Activated gamma-delta T cell treated with Interleukin-2 at 50 U/mL for 16 hours (primary cell): Measurements from ENCODE around the gene PBX3.

Source experiments
- DNase-seq: peaks from one replicate; pipeline ENCODE4 v3.0.0-alpha.2; 2020

The PBX3 gene

DNA sequence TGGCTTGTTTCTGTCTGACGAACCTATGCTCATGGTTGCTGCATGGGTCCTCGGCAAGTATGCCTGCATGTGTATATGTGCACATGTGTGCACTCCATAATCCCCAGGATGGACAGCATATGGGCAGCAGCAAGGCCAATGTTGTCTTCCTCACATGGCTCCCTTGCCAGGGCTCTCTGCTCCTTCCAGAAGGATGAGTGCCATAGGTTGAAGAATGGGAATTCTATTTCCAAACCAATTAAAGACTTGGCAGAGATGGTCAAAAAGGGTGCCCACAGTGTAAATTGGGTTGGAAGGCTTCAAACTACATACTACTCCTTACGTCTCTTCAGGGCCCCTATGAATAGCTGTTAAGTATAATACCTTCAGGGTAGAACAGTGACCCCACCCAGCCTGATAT, 212.1 kb downstream of the PBX3 start:
- no peak for DNase-seq

DNA sequence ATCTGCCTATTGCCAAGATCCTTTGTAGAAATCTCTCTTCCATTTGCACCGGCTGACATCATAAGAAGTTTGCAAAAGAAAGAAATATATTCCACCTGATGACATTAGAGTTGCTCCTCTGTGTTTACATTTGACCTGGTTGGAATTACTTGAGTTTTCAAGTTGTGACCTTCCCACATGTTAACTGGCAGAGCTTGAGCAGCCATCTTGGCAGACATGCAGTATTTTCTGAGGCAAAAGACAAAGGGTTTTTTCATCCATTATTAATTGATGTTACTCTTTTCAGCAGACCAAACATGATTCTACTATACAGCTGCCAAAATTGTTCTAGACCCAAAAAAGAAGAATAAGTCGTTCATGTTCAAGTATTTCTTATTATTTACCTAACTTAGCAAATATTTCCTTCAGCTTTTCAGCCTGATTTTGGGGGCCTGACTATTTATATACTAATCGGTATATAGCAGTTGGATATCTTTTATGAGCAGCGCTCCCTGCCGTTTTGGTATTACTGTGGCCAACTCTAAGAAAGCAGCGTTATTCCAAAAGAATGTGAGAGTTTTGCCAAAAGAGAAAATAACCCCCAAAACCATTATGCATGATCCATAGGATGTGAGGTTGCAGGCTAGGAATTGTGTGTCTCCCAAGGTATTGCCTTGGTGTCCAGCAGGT, 212.9 kb downstream of the PBX3 start:
- DNase-seq: no peak

DNA sequence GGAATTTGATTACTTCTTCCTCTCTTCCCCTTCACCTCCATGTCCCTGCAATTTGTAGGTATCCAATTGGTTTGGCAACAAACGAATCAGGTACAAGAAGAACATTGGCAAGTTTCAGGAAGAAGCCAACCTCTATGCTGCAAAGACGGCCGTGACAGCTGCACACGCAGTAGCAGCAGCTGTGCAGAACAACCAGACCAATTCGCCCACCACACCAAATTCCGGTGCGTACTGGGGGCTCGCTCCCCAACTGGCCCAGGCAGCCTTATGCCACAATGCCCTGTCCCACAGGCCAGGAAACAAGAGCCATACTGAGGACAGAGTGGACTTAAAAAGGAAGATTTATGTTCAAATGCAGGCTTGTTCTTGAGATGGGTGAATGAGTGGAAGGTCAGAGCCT, 213.5 kb downstream of the PBX3 start:
- no peak for DNase-seq

DNA sequence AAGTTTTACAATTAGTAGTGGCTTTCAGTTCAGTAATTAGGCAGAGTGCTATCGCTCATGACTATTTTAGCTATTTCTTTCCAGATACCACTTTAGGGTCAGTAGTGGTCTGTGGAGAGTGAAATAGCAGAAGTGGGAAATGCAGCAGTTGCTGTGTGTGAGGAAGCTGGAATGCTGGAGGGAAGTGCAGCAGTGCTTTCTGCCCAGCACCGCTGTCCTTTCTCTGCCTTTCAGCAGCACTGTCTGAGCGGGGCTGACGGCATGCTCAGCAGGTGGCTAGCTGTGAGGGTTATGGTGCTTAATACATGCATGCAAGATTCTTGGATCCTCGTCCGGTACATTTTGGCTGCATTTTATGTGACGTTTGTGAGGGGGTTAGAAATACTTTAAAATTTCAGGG, 213.9 kb downstream of the PBX3 start:
- DNase-seq: no peak

DNA sequence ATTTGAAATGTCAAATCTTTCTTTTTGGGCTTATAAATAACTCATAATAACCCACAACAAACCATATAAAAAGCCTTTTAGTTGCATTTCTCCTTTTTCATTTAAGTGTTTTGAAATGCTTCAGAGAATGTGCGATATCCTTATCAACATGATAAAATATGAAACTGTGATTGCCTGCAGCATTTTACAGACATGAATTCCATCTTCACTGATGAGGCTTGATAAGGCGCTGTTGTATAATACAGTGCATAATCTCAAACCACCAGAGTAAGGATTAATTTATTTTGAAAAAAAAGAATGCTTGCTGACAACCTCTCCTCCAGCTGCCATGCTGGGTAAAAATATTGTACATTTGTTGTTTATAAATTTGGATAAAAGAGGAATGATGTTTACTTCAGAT, 216.8 kb downstream of the PBX3 start:
- no peak for DNase-seq

DNA sequence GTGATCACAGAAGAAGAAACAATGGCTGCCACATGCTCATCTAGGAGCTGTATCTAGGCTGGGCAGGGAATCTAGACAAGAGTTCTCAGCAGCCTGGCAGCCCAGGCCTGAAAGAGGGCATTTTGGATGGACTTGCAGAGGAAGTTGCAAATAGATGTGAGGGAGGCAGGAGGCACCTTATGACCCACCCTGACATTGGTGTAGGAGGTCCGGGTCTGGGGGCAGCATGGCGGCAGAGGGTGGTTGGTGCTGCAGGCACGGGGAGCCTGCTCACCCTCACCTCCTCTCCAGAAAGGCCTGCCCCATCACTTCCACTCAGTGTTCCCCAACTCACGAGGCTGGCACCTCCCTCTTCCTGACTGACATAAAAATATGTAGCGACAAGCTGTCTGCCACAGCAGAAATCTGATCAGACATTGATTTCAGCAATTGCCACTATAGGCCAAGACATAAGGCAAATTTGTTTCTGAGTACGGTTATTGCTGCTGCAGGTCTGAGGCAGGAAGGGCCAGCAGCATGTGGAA, 217.6 kb downstream of the PBX3 start:
- DNase-seq: no peak

DNA sequence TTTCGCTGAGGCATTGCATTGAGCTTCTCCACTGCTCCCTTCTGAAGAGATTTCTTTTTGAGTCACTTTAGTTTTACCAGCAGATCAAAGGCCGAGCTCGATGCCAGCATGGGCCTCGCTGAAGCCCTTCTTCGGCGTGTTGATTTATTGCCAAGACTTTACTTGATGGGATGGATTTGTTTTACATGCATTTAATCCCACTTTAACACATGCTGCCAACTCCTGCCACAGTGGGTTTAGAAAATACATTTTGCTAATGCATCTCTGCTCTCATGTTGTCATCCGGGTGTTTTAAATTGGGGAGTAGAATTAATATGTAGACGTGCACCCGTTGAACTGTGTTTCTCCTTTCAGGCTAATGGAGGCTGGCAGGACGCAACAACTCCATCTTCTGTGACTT, 218.3 kb downstream of the PBX3 start:
- no peak for DNase-seq

DNA sequence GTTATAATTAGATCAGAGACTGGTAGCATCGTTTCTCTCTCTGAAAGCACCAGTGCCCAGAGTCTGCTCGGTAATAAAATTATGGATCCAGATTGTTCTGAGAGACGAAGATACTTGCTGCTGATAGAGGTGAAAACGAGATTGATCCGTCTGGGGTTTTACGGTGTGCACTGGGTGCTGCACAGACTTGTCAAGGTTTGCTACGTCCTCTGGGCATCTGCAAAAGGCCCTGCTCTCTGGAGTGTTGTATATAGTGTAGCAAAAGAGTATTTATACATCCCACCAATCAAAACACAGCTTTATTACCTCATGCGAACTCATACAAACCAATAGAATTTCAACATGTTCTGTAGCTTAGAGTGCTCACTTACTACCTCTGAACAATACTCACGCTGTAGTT, 219.3 kb downstream of the PBX3 start:
- DNase-seq: no peak

DNA sequence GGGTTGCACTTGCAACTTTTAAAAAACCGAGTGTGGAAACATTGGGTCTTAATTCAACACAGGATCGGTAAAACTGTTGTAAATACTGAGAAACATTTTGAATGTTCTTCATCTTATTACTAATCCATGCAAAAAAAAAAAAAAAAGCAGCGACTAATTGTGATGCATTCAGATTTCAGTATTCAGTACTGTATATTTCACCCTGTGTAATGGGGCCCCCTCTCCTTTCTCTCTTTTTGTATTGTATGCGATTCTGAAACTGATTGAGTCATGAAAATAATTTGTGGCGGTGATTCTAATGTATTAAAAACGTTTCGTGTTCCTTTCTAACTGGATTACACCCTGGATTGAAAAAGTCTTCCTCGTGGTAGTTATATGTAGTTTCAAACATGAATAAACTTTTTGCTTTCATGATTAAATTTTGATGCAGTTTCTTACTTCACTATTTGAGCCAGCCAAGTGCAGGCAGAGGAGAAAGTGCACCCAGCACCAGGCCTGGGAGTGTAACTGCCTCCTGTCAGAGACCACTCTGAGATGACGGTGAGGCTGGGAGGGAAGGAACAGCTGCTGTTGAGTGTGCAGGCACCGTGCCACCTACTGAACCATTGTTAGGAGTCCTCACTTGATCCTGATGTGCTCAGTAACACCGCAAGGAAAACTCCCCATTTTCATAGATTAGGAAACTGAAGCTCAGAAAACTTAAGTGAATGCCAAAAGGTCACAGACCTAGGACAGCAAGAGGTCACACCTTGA, 220.0 kb downstream of the PBX3 start:
- no peak for DNase-seq

DNA sequence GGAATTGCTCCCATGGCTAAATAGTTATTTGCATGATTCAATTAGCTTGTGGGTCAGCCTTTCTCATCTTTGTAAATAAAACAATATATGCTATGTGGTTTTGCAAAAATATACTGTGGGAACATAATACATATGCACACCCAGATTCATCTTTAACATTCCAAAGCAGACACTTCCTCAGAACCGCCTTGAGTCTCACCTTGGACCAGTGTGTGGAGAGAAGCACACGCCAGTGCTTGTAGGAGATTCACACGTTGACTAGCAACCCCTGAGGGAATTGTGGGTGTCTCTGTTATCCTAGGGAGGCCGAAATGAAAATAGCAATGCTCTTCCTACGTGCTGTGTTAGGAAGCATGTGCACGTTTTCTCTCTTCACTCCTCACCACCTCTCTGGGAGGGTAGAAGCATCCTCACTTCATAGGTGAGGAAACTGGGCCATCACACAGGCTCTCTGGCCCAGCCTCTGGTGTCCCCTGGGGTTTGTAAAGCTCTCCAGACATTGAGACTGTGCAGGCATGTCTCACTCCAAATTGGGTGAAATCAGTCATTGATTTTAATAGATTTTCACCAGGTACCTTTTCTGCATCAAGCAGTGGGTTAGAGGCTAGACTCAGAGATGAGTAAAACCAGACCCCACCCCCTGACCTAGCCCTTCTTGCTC, 221.7 kb downstream of the PBX3 start:
- DNase-seq: no peak

DNA sequence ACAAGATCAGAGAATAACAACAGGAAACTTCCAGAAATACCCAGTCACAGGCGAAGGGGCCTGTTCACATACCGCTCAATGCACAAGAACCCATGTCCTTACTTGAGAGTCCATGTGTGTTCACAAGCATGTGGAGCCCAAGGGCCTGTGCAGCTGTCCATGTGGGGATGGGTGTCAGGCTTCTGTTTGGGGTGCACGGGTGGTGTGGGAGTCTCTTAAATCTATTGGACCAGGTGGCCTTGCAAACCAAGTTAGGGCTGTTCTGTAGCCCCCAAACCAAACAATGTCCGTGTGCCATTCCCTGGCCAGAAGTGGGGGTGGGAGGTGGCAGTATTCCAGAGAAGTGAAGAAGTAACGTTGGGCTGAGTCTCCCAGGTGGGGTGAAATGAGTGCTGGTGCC, 222.3 kb downstream of the PBX3 start:
- DNase-seq: no peak

DNA sequence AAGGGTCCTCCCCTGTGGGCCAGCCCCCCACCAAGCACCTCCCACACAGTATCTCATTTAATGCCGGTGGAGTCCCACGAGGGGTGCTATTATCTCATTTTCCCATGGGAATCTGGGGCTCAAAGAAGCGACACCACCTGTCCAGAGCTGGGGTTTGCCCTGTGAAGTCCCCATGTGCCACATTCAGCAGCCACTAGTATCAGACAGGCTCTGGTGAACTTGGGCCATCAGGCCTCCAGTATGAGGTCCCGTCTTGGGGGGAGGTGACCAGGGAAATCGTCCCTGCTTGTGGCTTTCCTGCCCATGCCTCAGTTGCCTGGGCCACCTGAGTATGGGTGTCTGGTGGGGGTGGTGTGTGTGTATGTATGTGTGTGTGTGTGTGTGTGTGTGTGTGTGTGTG, 222.7 kb downstream of the PBX3 start:
- DNase-seq: no peak

DNA sequence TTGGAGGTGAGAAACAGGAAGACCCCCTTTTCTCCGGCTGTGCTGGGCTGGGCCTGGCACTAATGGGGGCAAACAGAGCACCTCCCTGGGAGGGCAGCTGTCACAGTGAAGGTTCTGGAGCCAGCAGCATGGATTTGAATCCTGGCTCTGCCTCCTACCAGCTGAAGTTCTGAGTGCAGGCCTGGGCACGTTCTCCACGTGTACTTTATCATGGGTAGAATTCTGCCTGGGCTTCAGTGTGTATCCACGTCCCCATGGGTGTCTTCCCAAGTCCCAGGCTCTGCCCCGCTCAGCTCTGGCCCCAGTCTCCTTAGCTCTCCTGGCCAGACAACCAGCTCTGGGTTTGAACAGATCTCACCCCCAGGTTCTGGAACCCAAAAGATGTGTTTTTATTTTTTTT, 223.2 kb downstream of the PBX3 start:
- DNase-seq: no peak

DNA sequence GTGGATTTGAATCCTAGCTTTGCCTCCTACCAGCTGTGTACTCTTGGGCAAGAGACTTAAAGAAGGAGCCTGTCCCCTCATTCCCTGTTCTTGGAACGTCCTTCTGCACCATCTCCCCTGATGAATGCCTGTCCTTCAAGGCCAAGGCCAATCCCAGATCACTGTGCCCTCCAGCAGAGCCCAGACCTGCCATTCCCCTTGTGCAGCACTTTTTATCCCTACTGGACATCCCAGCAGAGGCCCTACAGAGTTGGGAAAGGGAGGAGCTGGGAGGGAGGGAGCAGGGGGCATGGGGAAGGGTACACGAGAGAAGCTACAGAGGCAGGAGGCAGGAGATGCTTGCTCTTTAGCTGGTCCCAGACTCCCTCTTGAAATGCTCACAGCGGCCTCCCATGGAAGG, 223.9 kb downstream of the PBX3 start:
- DNase-seq: no peak

DNA sequence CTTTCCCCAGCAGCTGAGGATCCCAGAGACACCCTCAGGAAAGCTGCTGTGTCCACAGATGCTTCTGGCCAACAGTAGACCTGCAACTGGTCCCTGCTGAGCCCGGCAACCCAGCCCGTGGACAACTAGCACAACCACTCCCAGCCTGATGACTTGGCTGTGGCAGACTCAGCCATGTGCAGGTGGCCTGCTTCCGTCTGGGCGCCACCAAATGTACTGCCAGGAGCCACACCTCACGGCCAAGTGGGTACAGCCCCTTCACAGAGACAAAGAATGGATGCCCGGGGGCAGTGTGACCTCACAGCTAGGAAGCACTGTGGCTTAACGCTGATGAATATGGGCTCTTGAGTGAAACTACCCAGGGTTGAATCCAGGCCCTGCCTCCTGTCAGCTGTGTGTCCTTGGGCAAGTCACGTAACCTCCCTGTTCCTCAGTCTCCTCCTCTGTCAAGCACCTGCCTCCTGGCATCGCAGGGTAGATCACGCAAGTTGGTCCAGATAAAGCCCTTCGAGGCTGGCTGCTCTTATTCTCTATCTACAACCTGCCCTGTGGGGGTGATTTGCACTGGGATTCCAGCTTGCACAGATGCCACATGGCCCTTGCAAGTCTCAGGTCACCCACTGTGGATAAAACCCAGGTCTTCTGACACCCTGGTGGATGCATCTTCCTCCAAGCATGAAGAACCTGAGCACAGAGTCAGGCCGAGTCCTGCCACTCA, 225.0 kb downstream of the PBX3 start:
- no peak for DNase-seq

DNA sequence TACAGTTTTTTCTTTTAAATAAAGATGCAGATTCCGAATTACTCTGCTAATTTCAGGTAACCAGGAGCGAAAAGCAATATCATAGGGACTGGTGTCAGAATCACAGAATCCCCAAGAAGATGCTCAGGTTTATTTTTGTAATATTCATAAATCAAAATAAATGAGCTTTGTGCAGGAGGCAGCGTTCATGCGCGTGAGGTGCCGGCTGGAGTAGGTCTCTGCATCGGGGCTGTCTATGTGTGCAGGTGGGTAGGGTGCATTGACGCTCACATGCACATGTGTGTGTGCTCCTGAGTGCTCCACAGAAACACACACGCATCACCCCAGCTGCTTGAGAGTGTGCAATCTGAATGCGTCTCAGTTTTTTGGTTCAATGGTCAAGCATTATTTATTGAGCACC, 226.4 kb downstream of the PBX3 start:
- DNase-seq: no peak

DNA sequence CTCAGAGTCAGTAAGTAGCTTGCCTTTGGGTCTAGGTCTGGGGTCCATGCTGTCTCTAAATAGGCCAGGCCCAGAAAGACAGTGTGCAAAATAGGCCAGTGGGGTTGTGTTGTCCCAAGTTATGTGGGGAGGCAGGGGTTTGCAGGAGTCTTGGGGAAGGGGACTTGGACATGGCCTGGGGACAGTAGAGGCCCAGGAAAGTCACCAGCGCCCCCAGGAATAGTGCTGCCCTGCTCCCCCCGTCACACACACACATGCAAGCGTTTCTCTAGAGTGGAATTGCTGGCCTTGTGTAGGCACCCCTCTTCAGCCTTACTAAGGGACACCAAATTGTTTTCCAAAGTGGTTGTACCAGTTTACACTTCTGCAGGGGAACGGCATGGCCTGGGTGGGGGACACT, 227.5 kb downstream of the PBX3 start:
- DNase-seq: no peak

DNA sequence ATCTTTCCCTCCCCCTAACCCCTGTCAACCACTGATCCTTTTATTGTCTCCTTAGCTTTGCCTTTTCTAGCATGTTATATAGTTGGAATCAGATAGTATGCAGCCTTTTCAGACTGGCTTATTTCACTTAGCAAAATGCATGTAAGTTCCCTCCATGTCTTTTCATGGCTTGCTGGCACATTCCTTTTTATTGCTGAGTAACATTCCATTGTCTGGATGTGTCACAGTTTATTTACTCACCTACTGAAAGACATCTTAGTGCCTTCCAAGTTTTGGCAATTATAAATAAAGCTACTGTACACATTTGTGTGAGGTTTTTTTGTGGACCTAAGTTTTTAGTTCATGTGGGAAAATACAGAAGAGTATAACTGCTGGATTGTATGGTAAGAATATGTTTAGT, 230.1 kb downstream of the PBX3 start:
- no peak for DNase-seq

DNA sequence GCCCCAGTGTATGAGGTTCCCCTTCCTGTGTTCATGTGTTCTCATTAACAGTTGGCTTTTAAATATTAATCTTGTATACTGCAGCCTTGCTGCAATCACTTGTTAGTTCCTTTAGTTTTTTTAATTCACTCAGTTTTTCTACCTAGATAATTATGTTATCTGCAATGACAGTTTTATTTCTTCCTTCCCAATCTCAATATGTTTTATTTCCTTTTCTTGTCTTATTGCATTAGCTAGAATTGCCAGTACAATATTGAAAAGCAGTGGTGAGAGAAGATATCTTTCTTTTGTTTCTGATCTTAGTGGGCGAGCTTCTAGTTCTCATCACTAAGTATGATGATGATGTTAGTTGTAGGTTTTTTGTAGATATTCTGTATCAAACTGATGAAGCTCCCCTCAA, 232.2 kb downstream of the PBX3 start:
- DNase-seq: no peak

DNA sequence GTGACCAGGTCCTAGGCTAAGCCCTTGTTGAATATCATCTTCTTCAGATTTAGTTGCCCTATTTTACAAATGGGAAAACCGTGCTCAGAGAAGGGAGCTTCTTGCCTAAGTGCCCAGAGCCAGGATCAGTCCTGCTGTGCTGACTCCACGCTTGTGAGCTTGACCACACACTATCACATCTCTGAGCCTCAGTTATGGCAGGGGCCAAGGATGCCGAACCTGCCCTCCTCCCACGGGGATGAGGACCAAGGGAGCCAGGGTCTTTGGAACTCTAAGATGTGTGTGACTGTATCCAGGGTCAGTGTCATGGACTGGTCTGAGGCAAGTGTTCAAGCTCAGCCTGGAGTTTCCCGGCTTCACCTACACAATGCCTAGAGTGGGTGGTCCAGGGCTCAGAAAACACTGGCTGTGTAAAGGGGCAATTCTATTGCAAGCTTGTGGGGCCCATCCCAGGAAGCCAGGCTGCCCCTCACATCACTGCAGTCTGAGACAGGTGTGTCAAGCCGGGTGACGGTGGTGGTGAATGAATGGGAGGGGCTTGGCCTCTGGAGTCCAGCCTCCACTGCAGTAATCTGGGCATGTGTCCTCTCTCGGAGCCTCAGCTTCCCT, 235.7 kb downstream of the PBX3 start:
- no peak for DNase-seq

DNA sequence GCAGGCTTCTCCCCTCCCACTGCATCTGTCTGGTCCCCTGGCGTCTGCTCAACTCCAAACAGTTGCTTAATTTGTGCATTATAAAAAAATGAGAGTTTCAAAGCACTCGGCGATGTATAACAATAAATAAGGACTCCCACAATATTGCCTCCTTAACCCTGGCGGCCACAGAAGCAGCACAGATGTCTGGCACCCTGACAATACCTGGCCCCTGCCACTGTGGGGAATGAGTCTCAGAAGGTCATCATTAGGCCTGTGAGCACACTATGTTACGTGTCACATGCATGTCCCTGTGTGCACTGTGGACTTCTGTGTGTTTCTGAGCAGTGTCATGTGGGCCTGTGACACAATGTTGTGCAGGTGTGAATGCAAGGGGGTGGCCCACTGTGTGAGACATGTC, 236.5 kb downstream of the PBX3 start:
- DNase-seq: no peak

DNA sequence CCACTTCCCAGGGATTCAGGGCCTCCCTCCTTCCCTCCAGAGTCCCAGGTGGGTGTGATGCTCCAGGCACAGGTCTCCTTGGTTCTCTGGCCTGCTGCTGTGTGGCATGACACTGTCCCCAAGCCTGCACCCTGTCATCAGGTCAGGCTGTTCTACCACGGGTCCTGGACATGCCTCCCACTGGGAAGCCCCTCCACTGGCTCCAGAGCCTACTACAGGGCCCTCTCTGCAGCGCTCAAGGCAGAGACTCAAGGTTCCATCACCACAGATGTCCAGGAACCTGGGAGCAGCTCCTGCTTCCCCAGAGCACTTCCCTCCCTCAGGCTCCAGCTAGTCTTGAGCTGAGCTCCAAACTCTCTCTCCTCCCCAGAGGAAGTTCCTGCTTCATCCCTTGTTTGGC, 237.3 kb downstream of the PBX3 start:
- DNase-seq: no peak
